AG09309 (cell line): Measurements from ENCODE around the gene SBF1.

ENCODE experiments used
- DNase-seq: peaks from one replicate; pipeline ENCODE4 v3.0.0-alpha.2; 2010; ENCODE audit warnings: low read depth
- H3K4me3 ChIP-seq: 2 replicates; pipeline ENCODE4 v1.5.1; 2011; ENCODE audit warnings: mild to moderate bottlenecking, low read depth, low read length, moderate library complexity; ENCODE audit not compliant: control insufficient read depth
- CTCF ChIP-seq: IDR thresholded peaks from 2 replicates; pipeline ENCODE4 v1.5.1; 2011; ENCODE audit warnings: mild to moderate bottlenecking, low read depth, low read length, inconsistent platforms; ENCODE audit not compliant: insufficient read depth, control insufficient read depth; ENCODE audit errors: missing control alignments

The SBF1 gene

GRCh38 chr22:50505776-50506610 lies 31.2 kb upstream of the SBF1 start:
- no peak for DNase-seq
- no peak for TF ChIP-seq CTCF
- peak overlapping the region; percentile 100 for H3K4me3 ChIP-seq

GRCh38 chr22:50505276-50505775 lies 30.5 kb upstream of the SBF1 start:
- no peak overlapping the region for H3K4me3 ChIP-seq
- TF ChIP-seq CTCF: no peak

GRCh38 chr22:50504369-50505211 lies 29.8 kb upstream of the SBF1 start:
- TF ChIP-seq CTCF: no peak
- H3K4me3 ChIP-seq: no peak overlapping the region
- DNase-seq: no peak

More at GRCh38 chr22:50505276-50505775, 30.5 kb upstream of the SBF1 start:
- no peak for DNase-seq

GRCh38 chr22:50503475-50504145 lies 28.8 kb upstream of the SBF1 start:
- DNase-seq: no peak

GRCh38 chr22:50502628-50503474 lies 28.0 kb upstream of the SBF1 start:
- TF ChIP-seq CTCF: no peak
- no peak overlapping the region for H3K4me3 ChIP-seq
- no peak for DNase-seq

More at GRCh38 chr22:50503475-50504145, 28.8 kb upstream of the SBF1 start:
- no peak overlapping the region for H3K4me3 ChIP-seq
- peak; percentile 15 for TF ChIP-seq CTCF

- DNase-seq: no peak
- H3K4me3 ChIP-seq: no peak overlapping the region
- TF ChIP-seq CTCF: no peak
These were observed 27.3 kb upstream of the SBF1 start for GRCh38 chr22:50502096-50502495.
